H9 (cell line): ENCODE data around the gene DKK3. TPM values are rescaled to one million over a fixed set of nuclear protein-coding genes. Genes with fewer than 3 reads are reported as not detected.

ENCODE experiments used
- DNase-seq: peaks from one replicate; pipeline ENCODE4 v3.0.0-alpha.2; 2017
- H2AFZ ChIP-seq: one replicate; pipeline ENCODE4 v1.6.1; 2013; ENCODE audit warnings: mild to moderate bottlenecking, low read length, control low read depth, moderate library complexity
- H2AK5ac ChIP-seq: 2 replicates; pipeline ENCODE4 v1.6.1; 2013; ENCODE audit warnings: low read length, control low read depth, mixed read lengths; ENCODE audit not compliant: insufficient read length
- H2BK120ac ChIP-seq: one replicate; pipeline ENCODE4 v1.6.1; 2013; ENCODE audit warnings: low read depth, mild to moderate bottlenecking, low read length, control low read depth, inconsistent platforms; ENCODE audit not compliant: poor library complexity, severe bottlenecking
- H2BK12ac ChIP-seq: 2 replicates; pipeline ENCODE4 v1.6.1; 2013; ENCODE audit warnings: low read length, control low read depth, mixed read lengths, low read depth; ENCODE audit not compliant: insufficient read length
- H2BK15ac ChIP-seq: 2 replicates; pipeline ENCODE4 v1.6.1; 2013; ENCODE audit warnings: low read depth, low read length, control low read depth
- H2BK20ac ChIP-seq: one replicate; pipeline ENCODE4 v1.6.1; 2013; ENCODE audit warnings: low read depth, mild to moderate bottlenecking, low read length, control low read depth, inconsistent platforms; ENCODE audit not compliant: poor library complexity, severe bottlenecking
- H2BK5ac ChIP-seq: 2 replicates; pipeline ENCODE4 v1.6.1; 2013; ENCODE audit warnings: low read length, control low read depth, mixed read lengths; ENCODE audit not compliant: insufficient read length
- H3K14ac ChIP-seq: 2 replicates; pipeline ENCODE4 v1.6.1; 2013; ENCODE audit warnings: low read length, control low read depth; ENCODE audit not compliant: insufficient read depth
- H3K18ac ChIP-seq: 2 replicates; pipeline ENCODE4 v1.6.1; 2013; ENCODE audit warnings: low read depth, mild to moderate bottlenecking, mixed read lengths, low read length, control low read depth; ENCODE audit not compliant: insufficient read length
- H3K23ac ChIP-seq: 2 replicates; pipeline ENCODE4 v1.6.1; 2013; ENCODE audit warnings: low read length, control low read depth, mixed read lengths, low read depth; ENCODE audit not compliant: insufficient read length
- H3K23me2 ChIP-seq: 2 replicates; pipeline ENCODE4 v1.6.1; 2013; ENCODE audit warnings: low read depth, mild to moderate bottlenecking, mixed read lengths, low read length, control low read depth; ENCODE audit not compliant: insufficient read length, poor library complexity, severe bottlenecking
- H3K27ac ChIP-seq: 2 replicates; pipeline ENCODE4 v1.5.1; 2013; ENCODE audit warnings: low read length, control low read depth, mixed read lengths, low read depth; ENCODE audit not compliant: insufficient read length
- H3K27me3 ChIP-seq: 2 replicates; pipeline ENCODE4 v1.6.1; 2013; ENCODE audit warnings: low read length, control low read depth, inconsistent platforms; ENCODE audit not compliant: insufficient read depth
- H3K4ac ChIP-seq: 2 replicates; pipeline ENCODE4 v1.6.1; 2013; ENCODE audit warnings: low read depth, mild to moderate bottlenecking, control low read depth, inconsistent platforms, low read length, moderate library complexity
- H3K4me1 ChIP-seq: 2 replicates; pipeline ENCODE4 v1.6.1; 2013; ENCODE audit warnings: low read length, control low read depth, inconsistent platforms; ENCODE audit not compliant: insufficient read depth
- H3K4me2 ChIP-seq: 2 replicates; pipeline ENCODE4 v1.6.1; 2013; ENCODE audit warnings: low read length, control low read depth, mixed read lengths; ENCODE audit not compliant: insufficient read length, insufficient read depth
- H3K56ac ChIP-seq: 2 replicates; pipeline ENCODE4 v1.6.1; 2013; ENCODE audit warnings: low read depth, mild to moderate bottlenecking, mixed read lengths, low read length, control low read depth; ENCODE audit not compliant: insufficient read length
- H3K79me1 ChIP-seq: 2 replicates; pipeline ENCODE4 v1.6.1; 2013; ENCODE audit warnings: low read depth, mild to moderate bottlenecking, moderate library complexity, low read length, control low read depth, inconsistent platforms; ENCODE audit not compliant: insufficient read depth, poor library complexity, severe bottlenecking
- H3K79me2 ChIP-seq: 2 replicates; pipeline ENCODE4 v1.6.1; 2013; ENCODE audit warnings: low read length, control low read depth, inconsistent platforms; ENCODE audit not compliant: insufficient read depth
- H3K9ac ChIP-seq: 2 replicates; pipeline ENCODE4 v1.6.1; 2013; ENCODE audit warnings: low read length, control low read depth, mixed read lengths; ENCODE audit not compliant: insufficient read length; ENCODE audit errors: extremely low read depth
- H3K9me3 ChIP-seq: one replicate; pipeline ENCODE4 v1.6.1; 2013; ENCODE audit warnings: low read depth, low read length, inconsistent platforms; ENCODE audit not compliant: control insufficient read depth
- H3T11ph ChIP-seq: one replicate; pipeline ENCODE4 v1.6.1; 2013; ENCODE audit warnings: mild to moderate bottlenecking, low read length, control low read depth, inconsistent platforms
- H4K20me1 ChIP-seq: one replicate; pipeline ENCODE4 v1.6.1; 2013; ENCODE audit not compliant: control insufficient read depth, insufficient read length, insufficient read depth
- H4K5ac ChIP-seq: 2 replicates; pipeline ENCODE4 v1.6.1; 2013; ENCODE audit warnings: low read depth, mild to moderate bottlenecking, mixed read lengths, low read length, control low read depth; ENCODE audit not compliant: insufficient read length
- H4K8ac ChIP-seq: replicated peaks from 2 replicates; pipeline ENCODE4 v1.6.1; 2013; ENCODE audit warnings: low read length, control low read depth, mixed read lengths, low read depth; ENCODE audit not compliant: insufficient read length
- H4K91ac ChIP-seq: 2 replicates; pipeline ENCODE4 v1.6.1; 2013; ENCODE audit warnings: low read depth, mild to moderate bottlenecking, moderate library complexity, mixed read lengths, low read length, control low read depth; ENCODE audit not compliant: insufficient read length
- H3K27ac Mint-ChIP-seq, 3 experiments: 2 replicates in 2 of 3; 3 replicates in 1 of 3; pipeline ENCODE4 v1.8.0; 2020 to 2021; ENCODE audit warnings: mixed read lengths in 3 of 3, mild to moderate bottlenecking in 1 of 3, moderate library complexity in 1 of 3
- H3K27me3 Mint-ChIP-seq: 2 replicates; pipeline ENCODE4 v1.8.0; 2021; ENCODE audit warnings: low read depth, mild to moderate bottlenecking, moderate library complexity, mixed read lengths
- H3K36me3 Mint-ChIP-seq, 3 experiments: 2 replicates in 2 of 3; 3 replicates in 1 of 3; pipeline ENCODE4 v1.8.0; 2020 to 2021; ENCODE audit warnings: low read depth in 3 of 3, mixed read lengths in 3 of 3; ENCODE audit not compliant: insufficient read depth in 1 of 3
- H3K4me1 Mint-ChIP-seq, 2 experiments: 2 replicates each; pipeline ENCODE4 v1.8.0; 2020; ENCODE audit warnings: mixed read lengths in 2 of 2
- H3K4me3 Mint-ChIP-seq, 2 experiments: 2 replicates in 1 of 2; 3 replicates in 1 of 2; pipeline ENCODE4 v1.8.0; 2020 to 2021; ENCODE audit warnings: mild to moderate bottlenecking in 2 of 2, mixed read lengths in 2 of 2, moderate library complexity in 1 of 2
- H3K9me3 Mint-ChIP-seq, 2 experiments: 2 replicates in 1 of 2; 3 replicates in 1 of 2; pipeline ENCODE4 v1.8.0; 2020; ENCODE audit warnings: mild to moderate bottlenecking in 2 of 2, mixed read lengths in 2 of 2, moderate library complexity in 1 of 2
- CTCF ChIP-seq: fragments of 200-600 bp; sonication (generic); conservative IDR thresholded peaks from 3 replicates; pipeline ENCODE4 v1.8.0; 2021; ENCODE audit warnings: antibody characterized with exemption, mild to moderate bottlenecking
- WGBS: extraction: QIAGEN DNeasy Blood & Tissue Kit; methylation state at CpG from one replicate; pipeline ENCODE4 v1.1.7; 2013; ENCODE audit warnings: missing lambda C conversion rate, low lambda C conversion rate, mixed read lengths; ENCODE audit not compliant: insufficient read length; ENCODE audit errors: extremely low coverage; 5-methylcytosine and 5-hydroxymethylcytosine counted together
- total RNA-seq: library from RNA; stranded (reverse); gene quantifications from 2 replicates; pipeline ENCODE4 v1.2.1, GENCODE V29; 2021

DKK3 gene
- total RNA-seq, 1 experiment from 2014 or later, result 17.1 TPM

DNA sequence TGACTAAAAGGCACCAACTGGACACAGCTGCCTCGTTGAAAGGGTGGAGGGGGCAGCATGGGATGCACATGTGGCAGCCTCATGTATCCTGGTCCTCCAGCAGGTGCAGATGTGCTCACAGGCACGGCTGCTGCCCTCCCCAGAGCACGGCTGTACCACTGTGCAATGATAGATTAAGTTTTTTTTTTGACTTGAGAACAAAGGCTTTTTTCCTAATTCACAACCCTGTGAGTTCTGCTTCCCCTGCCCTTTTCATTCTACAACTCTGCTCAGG is 11.4 kb downstream of the DKK3 start:
- no peaks in the 10 kb centered on the region; a peak in 1 of 5 replicates for H3K9me3 Mint-ChIP-seq
- Histone ChIP-seq H3K14ac (no peak overlapping the region), H3K23ac (no peak overlapping the region), H3K18ac (no peak overlapping the region), H3K23me2 (no peaks in the 10 kb centered on the region), H3K4me1 (no peaks in the 10 kb centered on the region), H2BK120ac (no peak overlapping the region), H3K79me2 (no peaks in the 10 kb centered on the region), H2AFZ (no peak overlapping the region), H4K20me1 (no peaks in the 10 kb centered on the region), H3K4me2 (no peak overlapping the region), H3K56ac (no peak overlapping the region), H4K8ac (no peak overlapping the region), H3K27ac (no peak overlapping the region), H2BK5ac (no peak overlapping the region), H2BK12ac (no peak overlapping the region), H3K79me1 (no peaks in the 10 kb centered on the region), H3K4ac (no peak overlapping the region), H3T11ph (no peak overlapping the region), H4K5ac (no peak overlapping the region), H2AK5ac (no peak overlapping the region), H4K91ac (no peak overlapping the region), H3K9me3 (no peaks in the 10 kb centered on the region), H3K9ac (no peak overlapping the region), H2BK20ac (no peak overlapping the region), H2BK15ac (no peak overlapping the region), H3K27me3 (no peaks in the 10 kb centered on the region)
- H3K27me3 Mint-ChIP-seq, result no peaks in the 10 kb centered on the region
- no peak overlapping the region for H3K4me3 Mint-ChIP-seq
- H3K36me3 Mint-ChIP-seq, result peaks cover 5 to 20% (median 20%) of the 10 kb centered on the region in 3 experiments; a peak in 6 of 7 replicates
- no peak overlapping the region for H3K27ac Mint-ChIP-seq
- H3K4me1 Mint-ChIP-seq, result peaks cover 4 to 8% of the 10 kb centered on the region in 2 experiments; a peak in 3 of 4 replicates
- no peak for TF ChIP-seq CTCF
- no peak for DNase-seq
- no CpG with 5 or more reads among the region's 3 CpGs for WGBS
